Ectodermal cell (in vitro differentiated cells): Measurements from ENCODE around the gene MAP7.

Experiments used
- H3K27ac ChIP-seq: 2 replicates; pipeline ENCODE4 v1.7.0; 2013; ENCODE audit warnings: mild to moderate bottlenecking, low read depth, low read length; ENCODE audit not compliant: insufficient read depth, poor library complexity, severe bottlenecking
- H3K27me3 ChIP-seq: 2 replicates; pipeline ENCODE4 v1.7.0; 2013; ENCODE audit warnings: mild to moderate bottlenecking, low read length; ENCODE audit not compliant: insufficient read depth, control insufficient read depth, poor library complexity, severe bottlenecking
- H3K36me3 ChIP-seq: one replicate; pipeline ENCODE4 v1.7.0; 2013; ENCODE audit warnings: low read length; ENCODE audit not compliant: control insufficient read depth, insufficient read depth
- H3K4me1 ChIP-seq: one replicate; pipeline ENCODE4 v1.7.0; 2013; ENCODE audit warnings: low read length; ENCODE audit not compliant: control insufficient read depth, insufficient read depth
- H3K4me3 ChIP-seq: 2 replicates; pipeline ENCODE4 v1.7.0; 2013; ENCODE audit warnings: low read depth, low read length, control low read depth; ENCODE audit not compliant: insufficient read depth
- H3K9me3 ChIP-seq: 2 replicates; pipeline ENCODE4 v1.7.0; 2013; ENCODE audit warnings: mild to moderate bottlenecking, low read length, moderate library complexity; ENCODE audit not compliant: control insufficient read depth
- WGBS, 2 experiments: methylation state at CpG; one replicate each; pipeline ENCODE4 v1.1.7; 2013; ENCODE audit warnings: missing lambda C conversion rate in 2 of 2; 5-methylcytosine and 5-hydroxymethylcytosine counted together

MAP7 gene

DNA sequence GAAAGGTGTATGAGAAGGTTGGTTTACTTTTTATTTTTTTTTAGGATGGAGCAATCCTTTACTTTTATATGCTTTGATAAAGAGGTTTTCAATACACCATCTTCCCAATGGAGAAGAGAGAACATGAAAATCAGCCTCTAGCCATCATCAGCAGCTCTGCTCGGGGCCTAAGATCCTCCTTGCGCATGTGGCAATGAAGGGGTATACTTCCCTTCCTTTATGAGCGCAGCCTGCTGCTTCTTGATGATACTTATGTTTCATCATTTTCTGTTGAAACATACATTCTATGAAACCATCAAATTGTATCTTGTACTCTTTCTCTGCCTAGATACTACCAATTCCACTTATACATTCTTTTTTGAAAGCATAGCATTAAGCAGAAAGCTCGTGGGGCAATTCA, 74.5 kb downstream of the MAP7 start:
- Histone ChIP-seq H3K4me3 (no peak overlapping the region), H3K27me3 (no peaks in the 10 kb centered on the region), H3K36me3 (no peaks in the 10 kb centered on the region), H3K27ac (no peak overlapping the region), H3K9me3 (no peaks in the 10 kb centered on the region), H3K4me1 (no peaks in the 10 kb centered on the region)
- 94 to 97% methylated on average over 4 of the region's 4 CpGs for WGBS, 2 experiments

DNA sequence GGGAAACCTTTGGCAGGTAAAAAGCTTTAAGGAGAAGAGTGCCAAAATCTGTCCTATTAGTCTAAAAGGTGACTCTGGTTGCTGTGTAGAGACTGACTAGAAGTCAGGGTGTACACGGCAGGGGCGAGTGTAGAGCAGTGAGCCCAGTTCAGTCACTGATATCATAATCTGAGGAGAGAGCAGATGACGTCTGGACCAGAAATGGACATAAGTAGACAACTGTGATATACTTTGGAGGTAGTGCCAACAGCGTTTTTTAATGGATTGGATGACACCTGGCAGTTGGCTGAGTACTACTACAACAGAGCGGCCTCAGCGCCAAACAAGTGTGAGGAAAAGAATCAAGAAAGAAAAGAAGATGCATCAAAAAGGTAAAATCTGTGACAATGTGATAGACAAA, 76.0 kb downstream of the MAP7 start:
- no peak overlapping the region for H3K27ac ChIP-seq

DNA sequence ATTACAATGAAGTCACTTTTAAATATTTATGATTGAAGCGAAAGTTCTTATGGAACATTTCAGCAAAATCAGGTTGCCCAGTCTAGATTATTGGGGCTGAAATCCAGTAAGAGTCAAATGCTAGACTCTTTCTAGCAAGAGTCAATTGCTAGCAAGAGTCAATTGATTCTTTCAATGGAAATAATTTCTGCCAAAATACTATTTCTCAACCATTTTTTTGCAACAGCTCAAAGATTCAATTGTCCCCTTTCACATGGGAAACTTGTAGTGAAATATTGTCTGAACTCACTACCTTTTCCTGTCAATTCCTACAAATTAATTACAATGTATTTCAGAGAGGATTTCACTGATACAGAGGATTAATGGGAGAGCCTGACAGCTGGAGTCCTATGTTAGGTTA, 78.3 kb downstream of the MAP7 start:
- Histone ChIP-seq H3K36me3 (no peaks in the 10 kb centered on the region), H3K27ac (no peak overlapping the region), H3K4me3 (no peak overlapping the region), H3K27me3 (no peaks in the 10 kb centered on the region), H3K9me3 (no peaks in the 10 kb centered on the region), H3K4me1 (peaks cover 3% of the 10 kb centered on the region)
- WGBS, 2 experiments: 92 to 100% methylated on average over 1 of the region's 1 CpG

More for the DNA sequence above, 76.0 kb downstream of the MAP7 start:
- Histone ChIP-seq H3K9me3 (no peaks in the 10 kb centered on the region), H3K27me3 (no peaks in the 10 kb centered on the region), H3K4me3 (no peak overlapping the region), H3K36me3 (no peaks in the 10 kb centered on the region), H3K4me1 (no peaks in the 10 kb centered on the region)
- WGBS, 2 experiments: 93 to 98% methylated on average over 6 of the region's 6 CpGs

DNA sequence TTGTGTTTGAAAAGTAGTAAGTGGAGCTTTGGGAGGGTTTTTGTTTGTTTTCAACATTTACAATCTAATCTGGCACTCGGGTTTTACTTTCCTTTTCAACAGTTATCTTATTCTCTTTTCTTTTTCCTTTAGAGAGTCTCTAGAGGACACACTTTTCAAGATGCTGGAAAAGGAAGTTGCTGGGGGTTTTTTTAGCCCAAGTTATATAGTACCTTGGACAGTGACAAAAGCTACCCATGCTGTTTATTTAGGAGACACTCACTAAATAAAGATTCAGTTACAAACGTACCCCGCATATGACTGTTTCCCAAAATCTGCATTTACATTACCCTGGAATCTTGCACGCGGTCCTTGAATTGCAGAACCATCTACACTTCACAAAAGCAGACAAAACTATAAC, 78.8 kb downstream of the MAP7 start:
- H3K4me3 ChIP-seq: no peak overlapping the region
- H3K36me3 ChIP-seq: no peaks in the 10 kb centered on the region
- no peaks in the 10 kb centered on the region for H3K9me3 ChIP-seq
- H3K27me3 ChIP-seq: no peaks in the 10 kb centered on the region
- H3K4me1 ChIP-seq: peaks cover 4% of the 10 kb centered on the region
- H3K27ac ChIP-seq: no peak overlapping the region
- WGBS, 2 experiments: 68 to 69% methylated on average over 4 to 5 of the region's 5 CpGs

DNA sequence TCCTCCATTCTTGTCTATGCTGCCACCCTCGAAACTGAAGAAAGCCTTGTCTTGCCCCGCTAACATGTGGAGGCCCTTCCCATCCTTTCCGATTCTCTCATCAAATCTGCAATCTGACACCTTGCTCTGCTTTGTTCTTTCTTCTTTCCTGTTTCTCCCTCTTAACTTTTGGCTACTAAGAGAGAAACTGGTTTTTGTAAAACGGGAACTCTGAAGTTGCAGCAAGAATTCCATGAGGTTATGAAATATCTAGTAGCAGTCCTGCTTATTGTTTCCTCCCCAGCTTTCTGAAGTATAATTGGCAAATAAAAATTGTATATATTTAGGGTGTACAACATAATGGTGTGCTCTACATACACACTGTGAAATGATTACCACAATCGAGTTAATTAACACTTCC, 80.2 kb downstream of the MAP7 start:
- H3K9me3 ChIP-seq: no peaks in the 10 kb centered on the region
- H3K4me1 ChIP-seq: peaks cover 4% of the 10 kb centered on the region
- 84 to 88% methylated on average over 4 of the region's 5 CpGs for WGBS, 2 experiments
- no peaks in the 10 kb centered on the region for H3K27me3 ChIP-seq
- no peak overlapping the region for H3K27ac ChIP-seq
- H3K36me3 ChIP-seq: no peaks in the 10 kb centered on the region
- H3K4me3 ChIP-seq: no peak overlapping the region

DNA sequence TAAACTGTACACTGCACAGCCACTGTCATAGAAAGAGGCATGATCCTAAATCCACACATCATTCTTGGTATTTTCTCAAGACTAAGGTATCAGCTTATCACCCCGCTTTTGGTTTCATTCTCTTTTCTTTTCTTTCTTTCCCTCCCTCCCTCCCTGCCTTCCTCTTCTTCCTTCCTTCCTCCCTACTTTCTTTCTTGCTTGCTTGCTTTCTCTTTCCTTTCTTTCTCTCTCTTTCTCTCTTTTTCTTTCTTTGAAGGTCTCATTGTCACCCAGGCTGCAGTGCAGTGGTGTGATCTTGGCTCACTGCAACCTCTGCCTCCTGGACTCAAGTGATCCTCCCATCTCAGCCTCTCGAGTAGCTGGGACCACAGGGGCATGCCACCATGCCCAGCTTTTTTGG, 81.1 kb downstream of the MAP7 start:
- no peaks in the 10 kb centered on the region for H3K36me3 ChIP-seq
- no peaks in the 10 kb centered on the region for H3K9me3 ChIP-seq
- H3K4me1 ChIP-seq: peaks cover 4% of the 10 kb centered on the region
- no peak overlapping the region for H3K27ac ChIP-seq
- H3K27me3 ChIP-seq: no peaks in the 10 kb centered on the region
- no peak overlapping the region for H3K4me3 ChIP-seq
- 93 to 95% methylated on average over 2 of the region's 2 CpGs for WGBS, 2 experiments

DNA sequence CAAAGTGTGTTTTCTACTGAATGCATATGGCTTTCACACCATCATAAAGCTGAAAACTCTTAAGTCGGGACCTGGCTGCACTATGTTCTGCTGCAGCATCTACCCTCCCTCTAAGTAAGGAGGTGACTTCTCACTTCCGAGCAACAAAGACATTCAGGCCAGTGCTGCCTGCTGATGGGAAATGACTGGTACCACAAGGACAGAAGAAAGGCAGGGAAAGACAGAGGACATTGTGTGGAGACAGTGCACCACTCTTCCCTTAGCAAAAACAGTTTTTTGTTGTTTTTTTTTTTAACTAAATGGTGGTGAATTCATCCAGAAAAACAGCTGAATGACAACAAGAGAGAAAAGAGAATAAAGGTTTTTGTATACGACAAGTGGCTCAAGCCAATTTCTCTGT, 81.5 kb downstream of the MAP7 start:
- WGBS, 2 experiments: 85 to 87% methylated on average over 3 of the region's 3 CpGs

DNA sequence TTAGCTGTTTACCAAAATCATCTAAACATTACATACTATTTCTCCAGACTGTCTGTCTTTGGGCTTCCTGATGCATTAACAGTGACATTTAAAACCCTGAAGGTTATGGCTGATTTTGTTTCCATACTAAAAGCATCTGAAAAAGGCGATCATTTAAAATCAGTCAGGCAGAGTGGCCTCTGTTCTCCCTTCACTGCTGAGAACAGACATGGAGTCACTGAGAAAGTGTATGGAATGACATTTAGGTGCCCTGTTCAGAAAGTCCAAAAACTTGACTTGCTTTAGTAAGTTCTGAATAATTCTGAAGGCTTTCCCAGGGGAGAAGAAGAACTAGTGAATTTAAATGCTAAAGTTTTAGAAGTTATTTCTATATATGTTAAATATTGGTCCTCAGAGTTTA, 83.0 kb downstream of the MAP7 start:
- no peaks in the 10 kb centered on the region for H3K27me3 ChIP-seq
- no peaks in the 10 kb centered on the region for H3K9me3 ChIP-seq
- WGBS, 2 experiments: 89 to 100% methylated on average over 1 of the region's 1 CpG
- no peak overlapping the region for H3K27ac ChIP-seq
- peaks cover 4% of the 10 kb centered on the region for H3K4me1 ChIP-seq
- H3K36me3 ChIP-seq: no peaks in the 10 kb centered on the region
- no peak overlapping the region for H3K4me3 ChIP-seq

More for the DNA sequence above, 81.5 kb downstream of the MAP7 start:
- Histone ChIP-seq H3K4me3 (no peak overlapping the region), H3K9me3 (no peaks in the 10 kb centered on the region), H3K27ac (no peak overlapping the region), H3K27me3 (no peaks in the 10 kb centered on the region), H3K4me1 (peaks cover 4% of the 10 kb centered on the region), H3K36me3 (no peaks in the 10 kb centered on the region)

DNA sequence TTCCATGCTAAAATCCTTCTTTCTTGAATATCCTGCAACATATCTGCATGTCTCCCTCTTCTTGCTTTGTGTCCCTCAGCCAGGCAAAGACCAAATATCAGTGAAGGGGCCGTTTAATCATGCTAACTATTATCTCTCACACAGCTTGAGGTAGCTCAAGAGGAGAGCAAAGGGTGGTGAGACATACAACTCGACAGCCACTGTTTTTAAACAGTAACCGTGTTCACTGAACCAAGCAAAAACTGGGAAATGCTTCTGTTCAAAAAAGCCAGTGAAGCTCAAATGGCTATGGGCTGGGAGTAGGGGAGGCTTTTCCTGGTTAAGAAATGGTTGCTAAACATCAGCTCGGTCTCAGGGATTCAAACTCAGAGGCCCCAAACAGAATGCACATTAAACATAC, 83.4 kb downstream of the MAP7 start:
- H3K27ac ChIP-seq: no peak overlapping the region
- no peak overlapping the region for H3K4me3 ChIP-seq
- no peaks in the 10 kb centered on the region for H3K27me3 ChIP-seq
- 58 to 59% methylated on average over 4 of the region's 4 CpGs for WGBS, 2 experiments
- no peaks in the 10 kb centered on the region for H3K9me3 ChIP-seq
- H3K4me1 ChIP-seq: peaks cover 4% of the 10 kb centered on the region
- no peaks in the 10 kb centered on the region for H3K36me3 ChIP-seq

DNA sequence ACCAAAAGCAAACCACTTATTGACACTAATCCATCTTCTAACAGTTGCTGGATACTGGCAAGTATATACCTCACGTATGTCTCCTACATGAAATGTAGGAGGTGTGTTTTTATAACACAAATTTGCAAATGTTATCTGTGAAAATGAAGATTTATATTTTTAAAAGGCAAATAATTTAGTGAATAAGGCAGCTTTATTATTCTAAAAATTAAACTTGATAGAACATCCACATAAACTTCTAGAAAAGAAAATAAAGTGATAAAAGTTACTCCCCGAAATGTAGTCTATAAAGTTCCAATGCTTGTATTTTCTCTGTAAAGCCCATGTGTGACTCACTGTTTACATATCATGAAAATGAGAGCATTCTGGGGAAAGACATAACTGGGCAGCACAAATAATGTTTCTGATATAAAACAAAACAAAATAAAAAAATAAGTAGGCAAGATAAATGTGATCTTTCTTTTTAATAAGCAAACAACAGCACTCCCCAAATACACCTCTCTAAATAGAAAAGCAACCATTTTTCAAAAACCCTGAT, 84.4 kb downstream of the MAP7 start:
- Histone ChIP-seq H3K4me1 (peaks cover 4% of the 10 kb centered on the region), H3K9me3 (no peaks in the 10 kb centered on the region), H3K27me3 (no peaks in the 10 kb centered on the region), H3K27ac (no peak overlapping the region), H3K36me3 (no peaks in the 10 kb centered on the region), H3K4me3 (no peak overlapping the region)
- 90 to 100% methylated on average over 1 to 2 of the region's 2 CpGs for WGBS, 2 experiments

DNA sequence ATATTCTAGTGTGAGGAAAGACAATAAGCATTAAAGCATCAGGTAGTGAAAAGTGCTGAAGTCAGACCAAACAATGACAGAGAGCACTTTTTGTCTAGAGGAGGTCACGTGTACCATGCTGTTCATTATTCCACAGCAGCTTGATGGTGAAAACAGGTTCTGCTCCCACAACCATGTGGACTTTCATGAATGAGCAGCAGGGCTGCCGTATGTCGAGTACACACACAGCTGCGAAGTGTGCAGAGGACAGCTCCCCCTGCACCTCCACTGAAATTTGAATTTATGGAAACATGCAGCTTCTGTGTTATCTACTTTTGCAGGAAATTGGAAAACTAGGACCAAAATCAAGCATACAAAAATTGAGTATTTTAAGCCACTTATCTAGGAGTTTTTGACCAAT, 85.3 kb downstream of the MAP7 start:
- Histone ChIP-seq H3K27me3 (no peaks in the 10 kb centered on the region), H3K9me3 (no peaks in the 10 kb centered on the region), H3K27ac (no peak overlapping the region), H3K4me1 (peaks cover 4% of the 10 kb centered on the region), H3K36me3 (no peaks in the 10 kb centered on the region), H3K4me3 (no peak overlapping the region)
- 90 to 95% methylated on average over 4 of the region's 4 CpGs for WGBS, 2 experiments
